Measurements from ENCODE around the gene BRICD5. TPM values are rescaled to one million over a fixed set of nuclear protein-coding genes. Genes with fewer than 3 reads are reported as not detected.
"Not testable (repeated sequence)": the region's sequence is repeated elsewhere in the genome, so short reads cannot be mapped to it uniquely, and the experiment has no call there.

BRICD5 gene
- total and polyA plus RNA-seq, 2 experiments from 2014 or later, result 6.2 to 9.9 TPM

DNA sequence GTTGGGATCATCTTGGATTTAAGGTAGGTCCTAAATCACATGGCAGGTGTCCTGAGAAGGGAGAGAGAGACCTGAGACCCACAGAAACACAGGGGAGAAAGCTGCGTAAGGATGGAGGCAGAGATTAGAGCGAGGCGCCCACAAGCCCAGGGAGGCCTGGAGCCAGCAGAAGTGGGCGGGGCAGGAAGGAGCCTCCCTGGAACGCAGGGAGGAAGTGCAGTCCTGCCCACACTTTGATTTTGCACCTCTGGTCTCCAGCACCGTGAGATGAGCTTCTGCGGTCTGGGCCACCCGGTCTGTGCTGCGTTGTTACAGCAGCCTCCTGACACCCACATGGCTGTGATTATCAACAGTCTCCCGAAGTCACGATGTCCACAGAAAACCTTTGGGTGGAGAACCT is 31.9 kb upstream of the BRICD5 start:
- Histone ChIP-seq H3K27ac (no peak overlapping the region), H3K79me2 (peaks cover 6% of the 10 kb centered on the region), H3K4me1 (ENCODE audit: insufficient read depth) (peaks cover under 1% of the 10 kb centered on the region), H3K9me3 (ENCODE audit: low read depth) (no peaks in the 10 kb centered on the region), H3K4me2 (no peak overlapping the region), H3K27me3 (peaks cover 2% of the 10 kb centered on the region), H3K36me3 (replicated peaks; ENCODE audit: insufficient read depth, low read depth) (no peaks in the 10 kb centered on the region), H4K20me1 (ENCODE audit: insufficient read depth, poor library complexity, severe bottlenecking) (peaks cover 4% of the 10 kb centered on the region), H2AFZ (no peak overlapping the region), H3K9me2 (replicated peaks; ENCODE audit: insufficient read depth) (no peaks in the 10 kb centered on the region), H3K4me3 (no peak overlapping the region)
- no peak for DNase-seq (ENCODE audit: low spot score)
- no peak for TF ChIP-seq EZH2 (IDR thresholded peaks at IDR 0.05; ENCODE audit: borderline replicate concordance)
- TF ChIP-seq, protein P1, sequence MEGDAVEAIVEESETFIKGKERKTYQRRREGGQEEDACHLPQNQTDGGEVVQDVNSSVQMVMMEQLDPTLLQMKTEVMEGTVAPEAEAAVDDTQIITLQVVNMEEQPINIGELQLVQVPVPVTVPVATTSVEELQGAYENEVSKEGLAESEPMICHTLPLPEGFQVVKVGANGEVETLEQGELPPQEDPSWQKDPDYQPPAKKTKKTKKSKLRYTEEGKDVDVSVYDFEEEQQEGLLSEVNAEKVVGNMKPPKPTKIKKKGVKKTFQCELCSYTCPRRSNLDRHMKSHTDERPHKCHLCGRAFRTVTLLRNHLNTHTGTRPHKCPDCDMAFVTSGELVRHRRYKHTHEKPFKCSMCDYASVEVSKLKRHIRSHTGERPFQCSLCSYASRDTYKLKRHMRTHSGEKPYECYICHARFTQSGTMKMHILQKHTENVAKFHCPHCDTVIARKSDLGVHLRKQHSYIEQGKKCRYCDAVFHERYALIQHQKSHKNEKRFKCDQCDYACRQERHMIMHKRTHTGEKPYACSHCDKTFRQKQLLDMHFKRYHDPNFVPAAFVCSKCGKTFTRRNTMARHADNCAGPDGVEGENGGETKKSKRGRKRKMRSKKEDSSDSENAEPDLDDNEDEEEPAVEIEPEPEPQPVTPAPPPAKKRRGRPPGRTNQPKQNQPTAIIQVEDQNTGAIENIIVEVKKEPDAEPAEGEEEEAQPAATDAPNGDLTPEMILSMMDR (IDR thresholded peaks at IDR 0.05; ENCODE audit: poor library complexity), result no peak
- 94% methylated on average over 11 of the region's 11 CpGs for WGBS (ENCODE audit: low lambda C conversion rate, missing lambda C conversion rate)

DNA sequence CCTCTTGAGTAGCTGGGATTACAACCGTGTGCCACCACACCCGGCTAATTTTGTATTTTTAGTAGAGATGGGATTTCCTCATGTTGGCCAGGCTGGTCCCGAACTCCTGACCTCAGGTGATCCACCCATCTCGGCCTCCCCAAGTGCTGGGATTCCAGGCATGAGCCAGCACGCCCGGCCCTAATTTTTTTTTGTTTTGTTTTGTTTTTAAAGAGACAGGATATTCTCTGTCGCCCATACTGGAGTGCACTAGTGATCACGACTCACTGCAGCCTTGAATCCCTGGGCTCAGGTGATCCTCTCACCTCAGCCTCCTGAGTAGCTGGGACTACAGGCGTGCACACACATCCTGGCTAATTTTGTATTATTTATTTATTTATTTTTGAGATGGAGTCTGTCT is 29.7 kb upstream of the BRICD5 start:
- H3K4me3 ChIP-seq; H3K9me2 ChIP-seq (replicated peaks; ENCODE audit: insufficient read depth); H3K36me3 ChIP-seq (replicated peaks; ENCODE audit: insufficient read depth, low read depth); DNase-seq (ENCODE audit: low spot score); H3K27ac ChIP-seq; H3K9me3 ChIP-seq (ENCODE audit: low read depth); H3K79me2 ChIP-seq; H2AFZ ChIP-seq; H3K4me2 ChIP-seq: not testable (repeated sequence)
- 89% methylated on average over 9 of the region's 9 CpGs for WGBS (ENCODE audit: low lambda C conversion rate, missing lambda C conversion rate)
- H3K27me3 ChIP-seq, result peaks cover 25% of the 10 kb centered on the region
- peaks cover 16% of the 10 kb centered on the region for H3K4me1 ChIP-seq (ENCODE audit: insufficient read depth)
- peaks cover 14% of the 10 kb centered on the region for H4K20me1 ChIP-seq (ENCODE audit: insufficient read depth, poor library complexity, severe bottlenecking)

DNA sequence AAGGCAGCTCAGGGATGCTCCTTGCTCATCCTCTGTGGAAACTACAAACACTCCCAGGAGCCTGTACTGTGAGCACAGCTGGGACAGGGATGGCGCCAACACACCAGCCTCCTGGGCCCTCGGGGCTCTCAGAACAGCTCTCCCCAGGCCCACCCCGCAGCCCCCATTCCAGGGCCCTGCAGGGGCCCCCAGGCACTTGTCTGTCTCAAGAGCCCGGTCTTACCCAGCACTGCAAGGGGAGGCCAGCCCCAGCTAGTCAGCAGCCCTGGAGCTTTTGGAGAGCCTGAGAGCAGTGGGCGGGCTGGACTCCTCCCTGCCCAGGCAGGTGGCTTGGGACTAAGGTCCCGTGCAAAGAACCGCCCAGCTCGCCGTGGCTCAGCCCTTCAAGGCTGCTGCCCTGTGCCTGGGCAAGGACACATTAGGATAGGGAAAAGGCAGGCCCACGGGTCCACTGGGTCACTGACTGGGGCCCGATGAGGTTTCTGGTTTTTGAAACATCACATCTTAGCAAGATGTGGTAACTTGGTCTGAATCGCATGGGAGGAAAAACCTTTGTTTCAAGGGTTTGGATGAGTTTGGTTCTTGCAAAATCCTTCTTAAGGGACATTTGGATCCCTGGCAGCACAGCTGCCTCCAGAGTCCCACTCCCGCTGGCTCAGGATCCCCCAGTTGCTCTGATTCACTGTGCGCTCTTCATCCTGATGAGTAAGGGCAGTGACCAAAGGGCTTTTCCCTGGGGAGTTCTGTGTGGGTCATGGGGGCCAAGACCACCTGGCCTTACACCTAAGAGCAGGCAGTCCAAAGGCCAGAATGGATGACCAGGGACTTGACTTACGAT is 28.4 kb upstream of the BRICD5 start:
- H3K4me1 ChIP-seq (ENCODE audit: insufficient read depth), result peaks cover 16% of the 10 kb centered on the region
- H3K4me2 ChIP-seq, result no peak overlapping the region
- peaks cover 26% of the 10 kb centered on the region for H3K27me3 ChIP-seq
- H3K9me2 ChIP-seq (replicated peaks; ENCODE audit: insufficient read depth), result no peaks in the 10 kb centered on the region
- H2AFZ ChIP-seq, result no peak overlapping the region
- H3K4me3 ChIP-seq, result no peak overlapping the region
- no peaks in the 10 kb centered on the region for H3K79me2 ChIP-seq
- H3K36me3 ChIP-seq (replicated peaks; ENCODE audit: insufficient read depth, low read depth), result no peaks in the 10 kb centered on the region
- no peak for DNase-seq (ENCODE audit: low spot score)
- no peak for TF ChIP-seq EZH2phosphoT487 (IDR thresholded peaks at IDR 0.05; ENCODE audit: low read depth, severe bottlenecking, unreplicated experiment)
- no peak for TF ChIP-seq EZH2 (IDR thresholded peaks at IDR 0.05; ENCODE audit: borderline replicate concordance)
- TF ChIP-seq, protein P1 (IDR thresholded peaks at IDR 0.05; ENCODE audit: poor library complexity), result no peak
- H3K9me3 ChIP-seq (ENCODE audit: low read depth), result no peaks in the 10 kb centered on the region
- WGBS (ENCODE audit: low lambda C conversion rate, missing lambda C conversion rate), result 79% methylated on average over 12 of the region's 15 CpGs
- peaks cover 14% of the 10 kb centered on the region for H4K20me1 ChIP-seq (ENCODE audit: insufficient read depth, poor library complexity, severe bottlenecking)
- no peak overlapping the region for H3K27ac ChIP-seq

DNA sequence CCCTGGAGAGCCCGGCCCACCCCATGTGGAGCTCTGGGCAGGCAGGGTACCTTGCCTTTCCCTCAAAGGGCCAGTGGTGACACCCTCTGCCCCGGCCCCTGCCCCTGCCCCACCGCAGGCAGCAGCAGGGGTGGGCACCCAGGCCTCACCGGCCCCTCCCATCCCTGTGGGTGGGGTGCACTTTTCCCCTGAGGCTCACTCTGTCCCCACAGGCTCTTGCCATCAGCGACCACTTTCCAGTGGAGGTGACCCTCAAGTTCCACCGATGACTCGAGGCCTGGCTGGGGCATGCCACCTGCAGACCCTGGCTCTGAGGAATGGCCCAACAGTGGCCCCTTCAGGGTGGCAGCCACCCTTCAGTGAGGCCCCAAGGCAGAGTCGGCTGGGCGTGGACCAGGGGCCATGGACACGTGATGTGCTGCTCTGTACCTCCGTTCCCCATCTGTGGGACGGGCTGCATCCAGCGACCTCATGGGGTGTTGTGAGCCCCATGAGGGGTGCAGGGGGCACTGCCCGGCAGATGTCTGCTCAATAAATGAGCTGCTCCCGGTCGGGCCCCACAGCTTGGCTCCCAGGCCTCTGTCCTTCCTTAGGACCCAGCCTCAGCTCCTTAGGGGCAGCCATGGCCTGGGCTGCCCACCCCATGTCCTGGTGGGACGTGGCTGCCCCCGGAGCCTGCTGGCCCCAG is 27.6 kb upstream of the BRICD5 start:
- no peak overlapping the region for H3K4me2 ChIP-seq
- no peaks in the 10 kb centered on the region for H3K9me2 ChIP-seq (replicated peaks; ENCODE audit: insufficient read depth)
- TF ChIP-seq EZH2 (IDR thresholded peaks at IDR 0.05; ENCODE audit: borderline replicate concordance) (no peak), EZH2phosphoT487 (IDR thresholded peaks at IDR 0.05; ENCODE audit: low read depth, severe bottlenecking, unreplicated experiment) (no peak)
- TF ChIP-seq, protein P1 (IDR thresholded peaks at IDR 0.05; ENCODE audit: poor library complexity), result no peak
- peaks cover 16% of the 10 kb centered on the region for H3K4me1 ChIP-seq (ENCODE audit: insufficient read depth)
- no peaks in the 10 kb centered on the region for H3K36me3 ChIP-seq (replicated peaks; ENCODE audit: insufficient read depth, low read depth)
- H4K20me1 ChIP-seq (ENCODE audit: insufficient read depth, poor library complexity, severe bottlenecking), result peaks cover 14% of the 10 kb centered on the region
- no peaks in the 10 kb centered on the region for H3K79me2 ChIP-seq
- no peak for DNase-seq (ENCODE audit: low spot score)
- H3K27ac ChIP-seq, result no peak overlapping the region
- 63% methylated on average over 18 of the region's 18 CpGs for WGBS (ENCODE audit: low lambda C conversion rate, missing lambda C conversion rate)
- H3K4me3 ChIP-seq, result no peak overlapping the region
- no peak overlapping the region for H2AFZ ChIP-seq
- no peaks in the 10 kb centered on the region for H3K9me3 ChIP-seq (ENCODE audit: low read depth)
- peaks cover 26% of the 10 kb centered on the region for H3K27me3 ChIP-seq
